H1 (cell line): ENCODE results near the gene TCF7L2. TPM values are rescaled to one million over a fixed set of nuclear protein-coding genes. Genes with fewer than 3 reads are reported as not detected.

ENCODE experiments used
- CTCF ChIA-PET: fragments of 300-600 bp; sonication (Branson Sonifier 250); formaldehyde crosslinking; loops from one replicate; lab custom pipeline; 2021; ENCODE audit not compliant: partially characterized antibody; lab: Charles Lee
- POLR2A ChIA-PET: fragments of 300-600 bp; sonication (Branson Sonifier 250); formaldehyde crosslinking; loops from one replicate; lab custom pipeline; 2021; ENCODE audit warnings: inconsistent platforms; ENCODE audit not compliant: partially characterized antibody; lab: Charles Lee
- DNase-seq, 2 experiments: peaks; one replicate each; pipeline versions ENCODE4 v3.0.0 to v3.0.0-alpha.2; 2010 to 2022; ENCODE audit warnings: low spot score in 2 of 2, low read depth in 1 of 2, mixed read lengths in 1 of 2
- FAIRE-seq: peaks from 2 replicates; lab custom pipeline; 2011; peaks lifted over from hg19 to GRCh38; lab: Jason Lieb, UNC
- H2AFZ ChIP-seq: 2 replicates; pipeline ENCODE4 v1.8.1; 2012; ENCODE audit warnings: low read length, inconsistent platforms
- H2AK5ac ChIP-seq: 2 replicates; pipeline ENCODE4 v1.6.1; 2013; ENCODE audit warnings: low read depth, low read length
- H2BK120ac ChIP-seq: replicated peaks from 2 replicates; pipeline ENCODE3; 2013; ENCODE audit warnings: low read depth, low read length, inconsistent platforms
- H2BK12ac ChIP-seq: 2 replicates; pipeline ENCODE4 v1.6.1; 2013; ENCODE audit warnings: low read depth, low read length
- H2BK15ac ChIP-seq: 2 replicates; pipeline ENCODE4 v1.6.1; 2013; ENCODE audit warnings: low read length
- H2BK20ac ChIP-seq: 2 replicates; pipeline ENCODE4 v1.6.1; 2013; ENCODE audit warnings: low read length
- H2BK5ac ChIP-seq: 2 replicates; pipeline ENCODE4 v1.6.1; 2013; ENCODE audit warnings: low read depth, low read length
- H3K14ac ChIP-seq: 2 replicates; pipeline ENCODE4 v1.6.1; 2013; ENCODE audit warnings: inconsistent platforms; ENCODE audit not compliant: insufficient read length
- H3K18ac ChIP-seq: 2 replicates; pipeline ENCODE4 v1.6.1; 2013; ENCODE audit warnings: low read length; ENCODE audit errors: extremely low read depth
- H3K23ac ChIP-seq: 2 replicates; pipeline ENCODE4 v1.6.1; 2013; ENCODE audit warnings: inconsistent platforms; ENCODE audit not compliant: insufficient read length
- H3K23me2 ChIP-seq: 2 replicates; pipeline ENCODE4 v1.6.1; 2013; ENCODE audit warnings: low read depth, low read length
- H3K27ac ChIP-seq: 2 replicates; pipeline ENCODE4 v1.6.1; 2011; ENCODE audit warnings: low read depth, low read length, inconsistent platforms
- H3K27me3 ChIP-seq, 4 experiments: replicated peaks in 1 of 4; 1 replicate in 1 of 4; 2 replicates in 3 of 4; pipeline versions ENCODE4 v1.6.1 to v1.8.1; 2011 to 2013; ENCODE audit warnings: low read length in 3 of 4, mild to moderate bottlenecking in 3 of 4, inconsistent platforms in 2 of 4, mixed read lengths in 2 of 4, moderate library complexity in 1 of 4; ENCODE audit not compliant: control insufficient read depth in 3 of 4, insufficient read depth in 3 of 4; ENCODE audit errors: extremely low read depth in 1 of 4
- H3K36me3 ChIP-seq, 4 experiments: 2 replicates each; pipeline versions ENCODE4 v1.6.1 to v1.8.1; 2011 to 2013; ENCODE audit warnings: mild to moderate bottlenecking in 4 of 4, low read length in 3 of 4, moderate library complexity in 2 of 4, control low read depth in 1 of 4, inconsistent platforms in 1 of 4; ENCODE audit not compliant: insufficient read depth in 4 of 4, control insufficient read depth in 2 of 4
- H3K4ac ChIP-seq: replicated peaks from 2 replicates; pipeline ENCODE3; 2013; ENCODE audit warnings: low read length, low read depth, mixed read lengths, inconsistent platforms; ENCODE audit not compliant: insufficient read length
- H3K4me1 ChIP-seq, 4 experiments: replicated peaks in 1 of 4; 1 replicate in 1 of 4; 2 replicates in 3 of 4; pipeline versions ENCODE4 v1.6.1 to v1.8.1; 2011 to 2013; ENCODE audit warnings: low read length in 3 of 4, inconsistent platforms in 2 of 4, mixed read lengths in 1 of 4; ENCODE audit not compliant: insufficient read depth in 4 of 4, control insufficient read depth in 3 of 4
- H3K4me2 ChIP-seq, 2 experiments: 2 replicates each; pipeline versions ENCODE4 v1.6.1 to v1.8.1; 2011 to 2013; ENCODE audit warnings: low read depth in 2 of 2, low read length in 2 of 2, control low read depth in 1 of 2, inconsistent platforms in 1 of 2, mild to moderate bottlenecking in 1 of 2; ENCODE audit not compliant: insufficient read depth in 1 of 2
- H3K4me3 ChIP-seq, 4 experiments: fragments of 200-600, 300-600 bp in 1 of 4; sonication (generic), shearing (Covaris generic), sonication (Bioruptor Twin) in 1 of 4; 2 replicates each; pipeline versions ENCODE4 v1.5.1 to v1.8.1; 2011 to 2016; ENCODE audit warnings: low read length in 4 of 4, low read depth in 3 of 4, control low read depth in 2 of 4, inconsistent platforms in 2 of 4, mild to moderate bottlenecking in 2 of 4, mixed read lengths in 1 of 4, moderate library complexity in 1 of 4; ENCODE audit not compliant: insufficient read depth in 2 of 4; ENCODE audit errors: extremely low read depth in 1 of 4
- H3K56ac ChIP-seq: replicated peaks from 2 replicates; pipeline ENCODE3; 2013; ENCODE audit warnings: low read depth, mild to moderate bottlenecking, mixed read lengths, low read length, inconsistent platforms; ENCODE audit not compliant: insufficient read length
- H3K79me1 ChIP-seq: 2 replicates; pipeline ENCODE4 v1.6.1; 2013; ENCODE audit warnings: low read depth, low read length, control low read depth
- H3K79me2 ChIP-seq, 2 experiments: 2 replicates each; pipeline versions ENCODE4 v1.6.1 to v1.8.1; 2012 to 2013; ENCODE audit warnings: low read length in 2 of 2, mild to moderate bottlenecking in 2 of 2, inconsistent platforms in 1 of 2; ENCODE audit not compliant: insufficient read depth in 2 of 2, control insufficient read depth in 1 of 2
- H3K9ac ChIP-seq, 4 experiments: replicated peaks in 1 of 4; 1 replicate in 1 of 4; 2 replicates in 3 of 4; pipeline versions ENCODE4 v1.6.1 to v1.8.1; 2011 to 2013; ENCODE audit warnings: low read depth in 3 of 4, low read length in 3 of 4, control low read depth in 2 of 4, mild to moderate bottlenecking in 2 of 4, moderate library complexity in 2 of 4, inconsistent platforms in 1 of 4; ENCODE audit errors: extremely low read depth in 1 of 4
- H3K9me3 ChIP-seq, 2 experiments: 2 replicates each; pipeline versions ENCODE4 v1.6.1 to v1.8.1; 2012 to 2013; ENCODE audit warnings: mild to moderate bottlenecking in 2 of 2, moderate library complexity in 2 of 2, control low read depth in 1 of 2, inconsistent platforms in 1 of 2, low read depth in 1 of 2, low read length in 1 of 2, mixed read lengths in 1 of 2; ENCODE audit not compliant: insufficient read depth in 2 of 2
- H4K20me1 ChIP-seq, 2 experiments: replicated peaks in 1 of 2; 2 replicates each; pipeline versions ENCODE3 to v1.8.1; 2011 to 2013; ENCODE audit warnings: inconsistent platforms in 2 of 2, low read length in 2 of 2, mild to moderate bottlenecking in 1 of 2; ENCODE audit not compliant: insufficient read depth in 2 of 2, control insufficient read depth in 1 of 2
- H4K5ac ChIP-seq: 2 replicates; pipeline ENCODE4 v1.6.1; 2013; ENCODE audit warnings: low read length, low read depth, mixed read lengths, inconsistent platforms; ENCODE audit not compliant: insufficient read length
- H4K8ac ChIP-seq: 2 replicates; pipeline ENCODE4 v1.8.0; 2013; ENCODE audit warnings: mild to moderate bottlenecking, moderate library complexity, low read length, inconsistent platforms; ENCODE audit not compliant: insufficient read depth; ENCODE audit errors: extremely low read depth
- H4K91ac ChIP-seq: replicated peaks from 2 replicates; pipeline ENCODE3; 2013; ENCODE audit warnings: low read length, mixed read lengths, inconsistent platforms; ENCODE audit not compliant: insufficient read length
- ASH2L ChIP-seq: fragments of 200-600, 300-600 bp; sonication (generic); IDR thresholded peaks from one replicate; pipeline ENCODE4 v1.7.1; 2017; ENCODE audit warnings: low read length
- BACH1 ChIP-seq: IDR thresholded peaks from 2 replicates; pipeline ENCODE4 v1.6.1; 2012; ENCODE audit warnings: low read length, improper control_type of control experiment
- CHD2 ChIP-seq: IDR thresholded peaks from 2 replicates; pipeline ENCODE4 v1.6.1; 2012; ENCODE audit warnings: low read length, improper control_type of control experiment
- CTBP2 ChIP-seq: IDR thresholded peaks from 2 replicates; pipeline ENCODE4 v1.7.0; 2011; ENCODE audit warnings: borderline replicate concordance, mild to moderate bottlenecking, moderate library complexity, mixed read lengths, low read length; ENCODE audit not compliant: insufficient read depth, insufficient read length
- EZH2 ChIP-seq: fragments of 200-600 bp; sonication (generic); IDR thresholded peaks from 2 replicates; pipeline ENCODE4 v1.7.1; 2012; ENCODE audit warnings: low read depth, mild to moderate bottlenecking, moderate library complexity, low read length, inconsistent platforms; ENCODE audit not compliant: severe bottlenecking
- GTF2F1 ChIP-seq: IDR thresholded peaks from 2 replicates; pipeline ENCODE4 v1.6.1; 2012; ENCODE audit warnings: low read depth, low read length, improper control_type of control experiment, borderline replicate concordance
- HDAC2 ChIP-seq, 2 experiments: fragments of 300-600 bp in 1 of 2; sonication (generic) in 1 of 2; IDR thresholded peaks; 2 replicates each; pipeline ENCODE4 v1.6.1; 2011 to 2012; ENCODE audit warnings: low read depth in 2 of 2, low read length in 2 of 2, mild to moderate bottlenecking in 2 of 2, moderate library complexity in 2 of 2, borderline replicate concordance in 1 of 2, inconsistent platforms in 1 of 2
- KDM5A ChIP-seq: fragments of 200-600 bp; IDR thresholded peaks from 2 replicates; pipeline ENCODE4 v1.7.1; 2012; ENCODE audit warnings: mild to moderate bottlenecking, low read length, inconsistent platforms, mixed read lengths
- MAFK ChIP-seq: IDR thresholded peaks from 2 replicates; pipeline ENCODE4 v1.6.1; 2012; ENCODE audit warnings: low read depth, mild to moderate bottlenecking, improper control_type of control experiment, low read length
- NRF1 ChIP-seq: IDR thresholded peaks from 2 replicates; pipeline ENCODE4 v1.6.1; 2011; ENCODE audit warnings: mild to moderate bottlenecking, low read depth, low read length, improper control_type of control experiment
- POU5F1 ChIP-seq: IDR thresholded peaks from 2 replicates; pipeline ENCODE4 v1.6.1; 2011; ENCODE audit warnings: low read depth, mild to moderate bottlenecking, low read length, moderate library complexity
- SIX5 ChIP-seq: IDR thresholded peaks from 2 replicates; pipeline ENCODE4 v1.6.1; 2011; ENCODE audit warnings: mild to moderate bottlenecking, low read depth, low read length
- SP1 ChIP-seq: IDR thresholded peaks from 2 replicates; pipeline ENCODE4 v1.6.1; 2011; ENCODE audit warnings: low read depth, low read length
- WGBS, 2 experiments: shearing (Covaris generic) in 1 of 2; methylation state at CpG; one replicate each; pipeline versions ENCODE4 v1.1.6 to v1.1.7; 2013 to 2015; ENCODE audit warnings: low lambda C conversion rate in 2 of 2, mixed read lengths in 2 of 2, inconsistent platforms in 1 of 2, low coverage in 1 of 2, missing lambda C conversion rate in 1 of 2; ENCODE audit not compliant: insufficient replicate concordance in 2 of 2, insufficient coverage in 1 of 2, insufficient read length in 1 of 2; ENCODE audit errors: extremely low coverage in 1 of 2, missing lambda C conversion rate in 1 of 2; 5-methylcytosine and 5-hydroxymethylcytosine counted together
- polyA plus RNA-seq, 7 experiments: library from polyadenylated mRNA; depleted of rRNA in 3 of 7; stranded (reverse) in 5 of 7; unstranded in 2 of 7; fragments of >200 nt in 5 of 7; fragments of 200-250 nt in 2 of 7; gene quantifications; 1 replicate in 5 of 7; 2 replicates in 1 of 7; 4 replicates in 1 of 7; pipeline versions ENCODE4 v1.2.1 to v1.2.3, GENCODE V29; 2011 to 2013; ENCODE audit warnings: missing spikeins in 2 of 7, mixed read lengths in 2 of 7
- total RNA-seq: library from RNA; stranded (reverse); fragmentation: NEBNext Ultra II Directional; extraction: Animal tissue kit (Norgen Biotek cat#: 25700); gene quantifications from 2 replicates; pipeline ENCODE4 v1.2.1, GENCODE V29; 2021

TCF7L2 gene
- total and polyA plus RNA-seq, 2 of the 8 experiments (the other 6 are each of a cell fraction or from before 2014, with no cell fraction given) = 33.9 to 67.3 TPM

DNA sequence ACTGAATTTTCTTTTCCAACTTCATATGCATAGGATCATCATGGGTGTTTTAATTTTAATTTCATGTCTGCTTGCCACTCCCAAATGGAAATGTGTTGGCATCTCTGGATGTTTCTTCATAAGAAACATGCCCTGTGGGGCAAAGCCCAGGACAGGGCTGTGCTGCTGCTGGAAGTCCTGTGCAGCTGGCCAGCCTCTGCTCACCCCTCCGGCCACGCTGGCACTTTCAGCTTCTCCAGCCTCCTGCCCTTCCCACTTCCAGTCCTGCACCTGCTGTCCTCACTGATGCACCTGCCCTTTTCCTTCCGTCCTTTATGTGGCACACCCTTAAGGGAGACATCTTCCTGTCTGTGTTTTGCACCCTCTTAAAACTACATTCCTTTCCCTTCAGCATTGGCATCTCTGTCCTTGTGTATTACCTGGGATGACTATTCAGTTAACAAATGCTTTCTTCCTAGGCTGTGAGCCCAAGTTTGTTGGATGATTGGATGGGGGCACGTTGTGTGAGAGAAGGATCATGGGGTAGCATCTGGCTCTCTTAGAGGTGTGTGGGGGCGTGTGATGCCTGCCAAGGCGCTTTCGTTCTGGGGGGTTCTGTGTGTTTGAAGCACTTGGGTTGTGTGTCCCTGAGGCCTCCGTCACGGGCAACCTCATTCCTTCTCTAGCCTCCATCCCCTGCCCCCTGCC, 56.8 kb downstream of the TCF7L2 start:
- Histone ChIP-seq H4K5ac (no peak overlapping the region), H3K4ac (no peak overlapping the region), H4K91ac (no peak overlapping the region), H3K23ac (no peak overlapping the region), H3K9ac (no peak overlapping the region), H2BK12ac (no peak overlapping the region), H3K23me2 (no peaks in the 10 kb centered on the region), H3K56ac (no peak overlapping the region), H3K4me3 (no peak overlapping the region), H3K4me1 (peaks cover 2 to 16% (median 13%) of the 10 kb centered on the region in 4 experiments; a peak in 5 of 7 replicates), H3K27ac (no peak overlapping the region), H3K14ac (no peak overlapping the region), H3K27me3 (no peaks in the 10 kb centered on the region), H3K4me2 (no peak overlapping the region), H4K20me1 (peaks cover 34 to 38% of the 10 kb centered on the region in 2 experiments), H2AK5ac (no peak overlapping the region), H4K8ac (no peak overlapping the region), H2BK20ac (no peak overlapping the region), H2BK120ac (no peak overlapping the region), H2AFZ (no peak overlapping the region), H2BK15ac (no peak overlapping the region), H2BK5ac (0 out of 2 replicates have a peak overlapping the region, but pooled peaks have one; percentile 8), H3K79me2 (peaks cover 48 to 100% of the 10 kb centered on the region in 2 experiments), H3K36me3 (peaks cover 2 to 21% (median 4%) of the 10 kb centered on the region in 4 experiments; a peak in 3 of 8 replicates), H3K9me3 (no peaks in the 10 kb centered on the region), H3K79me1 (peaks cover 47% of the 10 kb centered on the region), H3K18ac (no peak overlapping the region)
- ChIA-PET POLR2A (no interaction called here), CTCF (interaction anchor here (0.9 kb wide), 1 partner anchor 16 kb away, joined by 3 read pairs; no protein-coding TSS in a partner anchor)
- FAIRE-seq (no peak), DNase-seq (no peak)
- WGBS, 2 experiments = 85% methylated on average over 9 of the region's 9 CpGs; no CpG with 5 or more reads in 1 of the 2 experiments
- TF ChIP-seq CTBP2 = no peak
- no peak for TF ChIP-seq EZH2
- TF ChIP-seq BACH1 = no peak
- no peak for TF ChIP-seq SIX5
- no peak for TF ChIP-seq CHD2
- no peak for TF ChIP-seq ASH2L
- TF ChIP-seq SP1 = no peak
- no peak for TF ChIP-seq MAFK
- no peak for TF ChIP-seq HDAC2 (IDR thresholded peaks at IDR 0.05; ENCODE audit: borderline replicate concordance in 1 of 2, low read depth in 2 of 2, low read length in 2 of 2)
- TF ChIP-seq POU5F1 = no peak
- no peak for TF ChIP-seq KDM5A
- no peak for TF ChIP-seq NRF1
- no peak for TF ChIP-seq GTF2F1
